ENCODE measurements around the gene ATP8A2.

The ATP8A2 gene

GRCh38 chr13:25865391-25865790 lies 493.6 kb downstream of the ATP8A2 start:
- H3K27ac ChIP-seq (ENCODE audit: low read length), result no peak overlapping the region
- H3K4me3 ChIP-seq (ENCODE audit: low read depth in 1 of 2, low read length in 2 of 2), result no peak overlapping the region
- H3K4me1 ChIP-seq (ENCODE audit: control insufficient read depth in 1 of 2, insufficient read depth in 2 of 2, low read length in 2 of 2), result no peaks in the 10 kb centered on the region
- H3K27me3 ChIP-seq (ENCODE audit: low read depth, low read length), result no peaks in the 10 kb centered on the region
- H3K9me3 ChIP-seq (ENCODE audit: control insufficient read depth in 1 of 2, low read length in 2 of 2), result no peaks in the 10 kb centered on the region
- no peaks in the 10 kb centered on the region for H3K36me3 ChIP-seq (ENCODE audit: control insufficient read depth in 1 of 2, insufficient read depth in 2 of 2, low read length in 2 of 2)

DNA sequence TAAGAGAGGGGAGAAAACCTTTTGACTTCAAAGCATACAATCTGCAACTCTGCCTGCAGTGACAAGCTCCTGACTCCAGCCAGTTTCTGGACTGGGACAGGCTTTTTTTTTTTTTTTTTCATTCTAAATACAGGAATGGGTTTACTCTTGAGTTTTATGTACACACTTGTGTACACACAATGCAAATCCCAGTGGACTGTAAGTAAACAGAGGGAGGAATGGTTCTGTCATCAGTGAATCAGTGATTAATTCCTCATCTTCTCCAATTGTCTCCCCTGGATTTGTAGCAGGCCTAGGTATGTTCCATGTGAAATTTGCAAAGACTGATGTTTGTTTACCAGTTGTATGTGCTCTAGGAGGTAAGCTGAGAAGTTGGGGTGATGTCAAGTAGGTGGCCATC lies 495.3 kb downstream of the ATP8A2 start:
- Histone ChIP-seq H3K4me3 (ENCODE audit: low read depth in 1 of 2, low read length in 2 of 2) (no peak overlapping the region), H3K4me1 (ENCODE audit: control insufficient read depth in 1 of 2, insufficient read depth in 2 of 2, low read length in 2 of 2) (no peaks in the 10 kb centered on the region), H3K36me3 (ENCODE audit: control insufficient read depth in 1 of 2, insufficient read depth in 2 of 2, low read length in 2 of 2) (no peaks in the 10 kb centered on the region), H3K27ac (ENCODE audit: low read length) (no peak overlapping the region), H3K27me3 (ENCODE audit: low read depth, low read length) (no peaks in the 10 kb centered on the region), H3K9me3 (ENCODE audit: control insufficient read depth in 1 of 2, low read length in 2 of 2) (no peaks in the 10 kb centered on the region)

DNA sequence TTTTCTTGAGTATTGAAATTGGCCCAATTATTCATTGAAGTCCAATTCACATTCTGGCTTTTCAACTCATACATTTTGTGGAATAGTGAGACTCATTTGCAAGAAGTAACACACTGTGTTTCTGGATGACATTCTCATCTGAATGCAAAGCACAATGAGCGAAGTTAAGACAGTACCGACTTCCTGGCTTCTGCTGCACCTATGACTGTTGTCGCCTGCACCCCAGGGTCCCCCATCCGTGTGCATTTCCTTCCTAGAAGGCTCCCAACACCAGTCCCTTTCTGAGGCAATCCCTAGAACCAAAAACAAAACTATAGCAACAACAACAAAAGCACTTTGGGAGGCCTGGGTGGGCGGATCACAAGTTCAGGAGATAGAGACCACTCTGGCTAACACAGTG lies 496.7 kb downstream of the ATP8A2 start:
- Histone ChIP-seq H3K9me3 (ENCODE audit: control insufficient read depth in 1 of 2, low read length in 2 of 2) (no peaks in the 10 kb centered on the region), H3K36me3 (ENCODE audit: control insufficient read depth in 1 of 2, insufficient read depth in 2 of 2, low read length in 2 of 2) (no peaks in the 10 kb centered on the region)

GRCh38 chr13:25869941-25870340 lies 498.2 kb downstream of the ATP8A2 start:
- Histone ChIP-seq H3K4me3 (ENCODE audit: low read depth in 1 of 2, low read length in 2 of 2) (no peak overlapping the region), H3K27me3 (ENCODE audit: low read depth, low read length) (no peaks in the 10 kb centered on the region), H3K36me3 (ENCODE audit: control insufficient read depth in 1 of 2, insufficient read depth in 2 of 2, low read length in 2 of 2) (no peaks in the 10 kb centered on the region), H3K27ac (ENCODE audit: low read length) (no peak overlapping the region), H3K9me3 (ENCODE audit: control insufficient read depth in 1 of 2, low read length in 2 of 2) (peaks cover 0 to 4% of the 10 kb centered on the region in 2 donors), H3K4me1 (ENCODE audit: control insufficient read depth in 1 of 2, insufficient read depth in 2 of 2, low read length in 2 of 2) (no peaks in the 10 kb centered on the region)

More for the DNA sequence above, 496.7 kb downstream of the ATP8A2 start:
- H3K4me3 ChIP-seq (ENCODE audit: low read depth in 1 of 2, low read length in 2 of 2), result no peak overlapping the region
- H3K27me3 ChIP-seq (ENCODE audit: low read depth, low read length), result no peaks in the 10 kb centered on the region
- no peaks in the 10 kb centered on the region for H3K4me1 ChIP-seq (ENCODE audit: control insufficient read depth in 1 of 2, insufficient read depth in 2 of 2, low read length in 2 of 2)
- H3K27ac ChIP-seq (ENCODE audit: low read length), result no peak overlapping the region

GRCh38 chr13:25871389-25872125 lies 499.8 kb downstream of the ATP8A2 start:
- H3K9me3 ChIP-seq (ENCODE audit: control insufficient read depth in 1 of 2, low read length in 2 of 2), result peaks cover 0 to 4% of the 10 kb centered on the region in 2 donors
- no peak overlapping the region for H3K27ac ChIP-seq (ENCODE audit: low read length)
- H3K4me3 ChIP-seq (ENCODE audit: low read depth in 1 of 2, low read length in 2 of 2), result no peak overlapping the region
- H3K27me3 ChIP-seq (ENCODE audit: low read depth, low read length), result no peaks in the 10 kb centered on the region
- no peaks in the 10 kb centered on the region for H3K36me3 ChIP-seq (ENCODE audit: control insufficient read depth in 1 of 2, insufficient read depth in 2 of 2, low read length in 2 of 2)
- no peaks in the 10 kb centered on the region for H3K4me1 ChIP-seq (ENCODE audit: control insufficient read depth in 1 of 2, insufficient read depth in 2 of 2, low read length in 2 of 2)

DNA sequence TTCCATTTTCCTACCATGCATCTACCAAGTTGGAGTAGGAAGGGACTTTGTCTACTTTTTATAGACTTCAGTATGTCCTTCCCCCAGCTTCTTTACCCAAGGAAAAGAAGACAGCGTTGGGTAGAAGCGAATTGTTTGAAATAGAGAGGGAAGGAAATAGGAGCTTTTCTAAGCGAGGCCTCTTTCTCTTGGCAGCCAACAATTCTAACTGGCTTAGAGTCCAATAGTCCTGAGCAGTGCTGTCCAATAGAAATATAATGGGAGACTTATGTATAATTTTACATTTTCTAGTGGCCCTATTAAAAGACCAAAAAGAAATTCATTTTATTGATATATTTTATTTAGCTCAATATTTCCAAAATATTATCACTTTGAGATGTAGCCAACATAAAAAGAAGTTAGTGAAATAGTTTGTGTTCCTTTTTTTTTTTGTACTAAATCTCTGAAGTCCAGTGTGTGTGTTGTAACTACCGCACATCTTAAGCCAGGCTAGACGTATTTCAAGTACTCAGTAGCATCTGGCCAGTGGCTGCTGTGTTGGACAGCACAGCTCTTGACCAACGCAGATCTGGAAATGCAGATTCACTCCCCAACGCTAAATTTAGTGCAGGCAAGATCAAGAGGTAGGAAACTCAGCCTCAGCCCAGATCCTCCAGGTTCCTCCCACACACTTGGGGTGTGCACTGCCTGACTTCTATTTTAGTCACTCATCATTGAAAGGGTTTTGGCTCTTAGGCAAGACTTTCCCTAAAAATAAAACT lies 500.9 kb downstream of the ATP8A2 start:
- Histone ChIP-seq H3K9me3 (ENCODE audit: control insufficient read depth in 1 of 2, low read length in 2 of 2) (peaks cover 0 to 4% of the 10 kb centered on the region in 2 donors), H3K36me3 (ENCODE audit: control insufficient read depth in 1 of 2, insufficient read depth in 2 of 2, low read length in 2 of 2) (no peaks in the 10 kb centered on the region), H3K4me1 (ENCODE audit: control insufficient read depth in 1 of 2, insufficient read depth in 2 of 2, low read length in 2 of 2) (no peaks in the 10 kb centered on the region), H3K27me3 (ENCODE audit: low read depth, low read length) (no peaks in the 10 kb centered on the region), H3K4me3 (ENCODE audit: low read depth in 1 of 2, low read length in 2 of 2) (no peak overlapping the region), H3K27ac (ENCODE audit: low read length) (no peak overlapping the region)

GRCh38 chr13:25873242-25873612 lies 501.5 kb downstream of the ATP8A2 start:
- Histone ChIP-seq H3K27ac (ENCODE audit: low read length) (no peak overlapping the region), H3K4me1 (ENCODE audit: control insufficient read depth in 1 of 2, insufficient read depth in 2 of 2, low read length in 2 of 2) (no peaks in the 10 kb centered on the region), H3K4me3 (ENCODE audit: low read depth in 1 of 2, low read length in 2 of 2) (no peak overlapping the region), H3K27me3 (ENCODE audit: low read depth, low read length) (no peaks in the 10 kb centered on the region), H3K36me3 (ENCODE audit: control insufficient read depth in 1 of 2, insufficient read depth in 2 of 2, low read length in 2 of 2) (no peaks in the 10 kb centered on the region), H3K9me3 (ENCODE audit: control insufficient read depth in 1 of 2, low read length in 2 of 2) (peaks cover 0 to 4% of the 10 kb centered on the region in 2 donors)

GRCh38 chr13:25874064-25874737 lies 502.4 kb downstream of the ATP8A2 start:
- Histone ChIP-seq H3K9me3 (ENCODE audit: control insufficient read depth in 1 of 2, low read length in 2 of 2) (peaks cover 0 to 4% of the 10 kb centered on the region in 2 donors), H3K27ac (ENCODE audit: low read length) (no peak overlapping the region), H3K27me3 (ENCODE audit: low read depth, low read length) (no peaks in the 10 kb centered on the region), H3K4me1 (ENCODE audit: control insufficient read depth in 1 of 2, insufficient read depth in 2 of 2, low read length in 2 of 2) (no peaks in the 10 kb centered on the region), H3K36me3 (ENCODE audit: control insufficient read depth in 1 of 2, insufficient read depth in 2 of 2, low read length in 2 of 2) (no peaks in the 10 kb centered on the region), H3K4me3 (ENCODE audit: low read depth in 1 of 2, low read length in 2 of 2) (no peak overlapping the region)

DNA sequence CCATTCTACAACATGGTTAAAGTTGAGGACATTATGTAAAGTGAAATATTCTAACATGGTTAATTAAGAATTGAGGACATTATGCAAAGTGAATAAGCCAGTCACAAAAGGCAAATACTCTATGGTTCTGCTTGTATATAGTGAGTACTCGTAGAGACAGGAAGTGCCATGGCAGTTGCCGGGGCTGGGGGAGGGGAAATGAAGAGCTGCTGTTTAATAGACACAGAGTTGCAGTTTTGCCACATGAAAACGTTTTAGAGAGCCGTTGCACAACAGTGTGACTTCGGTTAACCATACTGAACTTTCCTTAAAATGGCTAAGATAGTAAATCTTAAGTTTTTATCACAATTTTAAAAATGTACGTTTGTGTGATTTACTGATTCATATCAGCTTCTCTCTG lies 503.1 kb downstream of the ATP8A2 start:
- no peak overlapping the region for H3K4me3 ChIP-seq (ENCODE audit: low read depth in 1 of 2, low read length in 2 of 2)
- H3K27me3 ChIP-seq (ENCODE audit: low read depth, low read length), result no peaks in the 10 kb centered on the region
- H3K27ac ChIP-seq (ENCODE audit: low read length), result no peak overlapping the region
- H3K36me3 ChIP-seq (ENCODE audit: control insufficient read depth in 1 of 2, insufficient read depth in 2 of 2, low read length in 2 of 2), result no peaks in the 10 kb centered on the region
- H3K4me1 ChIP-seq (ENCODE audit: control insufficient read depth in 1 of 2, insufficient read depth in 2 of 2, low read length in 2 of 2), result no peaks in the 10 kb centered on the region
- peaks cover 0 to 4% of the 10 kb centered on the region in 2 donors for H3K9me3 ChIP-seq (ENCODE audit: control insufficient read depth in 1 of 2, low read length in 2 of 2)

DNA sequence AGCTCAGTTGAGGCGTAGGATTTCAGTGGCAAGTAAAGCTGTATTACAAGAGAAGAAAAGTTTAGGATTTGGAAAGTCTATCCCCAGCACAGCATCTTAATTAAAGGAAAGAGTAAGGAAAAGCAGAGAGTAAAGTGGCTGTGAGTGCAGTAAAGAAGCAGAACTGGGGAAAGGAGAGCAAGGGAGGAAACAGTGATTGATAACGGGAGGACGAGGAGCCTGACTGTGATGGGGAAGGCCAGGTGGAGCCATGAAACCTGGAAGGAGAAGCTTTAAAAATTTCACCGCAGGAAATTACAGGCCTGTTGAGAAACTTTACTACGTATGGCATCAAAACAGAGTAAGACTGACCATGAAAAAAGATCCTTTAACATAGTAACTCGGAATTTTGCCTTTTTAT lies 504.5 kb downstream of the ATP8A2 start:
- Histone ChIP-seq H3K4me3 (ENCODE audit: low read depth in 1 of 2, low read length in 2 of 2) (no peak overlapping the region), H3K4me1 (ENCODE audit: control insufficient read depth in 1 of 2, insufficient read depth in 2 of 2, low read length in 2 of 2) (no peaks in the 10 kb centered on the region), H3K27ac (ENCODE audit: low read length) (no peak overlapping the region), H3K9me3 (ENCODE audit: control insufficient read depth in 1 of 2, low read length in 2 of 2) (peaks cover 0 to 4% of the 10 kb centered on the region in 2 donors), H3K27me3 (ENCODE audit: low read depth, low read length) (no peaks in the 10 kb centered on the region), H3K36me3 (ENCODE audit: control insufficient read depth in 1 of 2, insufficient read depth in 2 of 2, low read length in 2 of 2) (no peaks in the 10 kb centered on the region)

DNA sequence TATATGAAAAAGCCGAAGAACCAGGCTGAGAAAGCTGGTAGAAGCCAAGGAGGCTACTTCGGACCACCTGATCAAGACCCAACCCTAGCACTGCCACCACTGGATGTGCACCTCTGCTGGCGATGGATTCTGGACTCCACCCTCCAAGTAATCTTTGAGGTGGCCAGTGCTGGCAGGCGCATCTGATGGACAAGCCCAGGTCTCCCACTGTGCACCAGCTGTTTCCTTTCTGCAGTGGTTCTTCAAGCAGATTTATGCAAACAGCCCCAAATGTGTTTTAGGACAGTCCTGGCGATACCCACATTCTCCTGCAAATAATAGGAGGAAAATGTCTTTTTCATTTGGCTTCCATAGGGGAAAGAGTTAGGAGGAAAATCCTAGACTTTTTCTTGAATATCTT lies 507.7 kb downstream of the ATP8A2 start:
- no peaks in the 10 kb centered on the region for H3K27me3 ChIP-seq (ENCODE audit: low read depth, low read length)
- no peaks in the 10 kb centered on the region for H3K9me3 ChIP-seq (ENCODE audit: control insufficient read depth in 1 of 2, low read length in 2 of 2)
- no peaks in the 10 kb centered on the region for H3K4me1 ChIP-seq (ENCODE audit: control insufficient read depth in 1 of 2, insufficient read depth in 2 of 2, low read length in 2 of 2)
- no peak overlapping the region for H3K4me3 ChIP-seq (ENCODE audit: low read depth in 1 of 2, low read length in 2 of 2)
- H3K36me3 ChIP-seq (ENCODE audit: control insufficient read depth in 1 of 2, insufficient read depth in 2 of 2, low read length in 2 of 2), result no peaks in the 10 kb centered on the region
- no peak overlapping the region for H3K27ac ChIP-seq (ENCODE audit: low read length)

Data from muscle layer of duodenum (tissue), 2 donors.